H9 (cell line): ENCODE results near the gene RIMS1. TPM values are rescaled to one million over a fixed set of nuclear protein-coding genes. Genes with fewer than 3 reads are reported as not detected.
A peak's percentile ranks its signal among the peaks of the same experiment; 100 is the strongest.

Experiments
- DNase-seq: peaks from one replicate; pipeline ENCODE4 v3.0.0-alpha.2; 2017
- H2AFZ ChIP-seq: one replicate; pipeline ENCODE4 v1.6.1; 2013; ENCODE audit warnings: mild to moderate bottlenecking, low read length, control low read depth, moderate library complexity
- H2AK5ac ChIP-seq: 2 replicates; pipeline ENCODE4 v1.6.1; 2013; ENCODE audit warnings: low read length, control low read depth, mixed read lengths; ENCODE audit not compliant: insufficient read length
- H2BK120ac ChIP-seq: one replicate; pipeline ENCODE4 v1.6.1; 2013; ENCODE audit warnings: low read depth, mild to moderate bottlenecking, low read length, control low read depth, inconsistent platforms; ENCODE audit not compliant: poor library complexity, severe bottlenecking
- H2BK12ac ChIP-seq: 2 replicates; pipeline ENCODE4 v1.6.1; 2013; ENCODE audit warnings: low read length, control low read depth, mixed read lengths, low read depth; ENCODE audit not compliant: insufficient read length
- H2BK15ac ChIP-seq: 2 replicates; pipeline ENCODE4 v1.6.1; 2013; ENCODE audit warnings: low read depth, low read length, control low read depth
- H2BK20ac ChIP-seq: one replicate; pipeline ENCODE4 v1.6.1; 2013; ENCODE audit warnings: low read depth, mild to moderate bottlenecking, low read length, control low read depth, inconsistent platforms; ENCODE audit not compliant: poor library complexity, severe bottlenecking
- H2BK5ac ChIP-seq: 2 replicates; pipeline ENCODE4 v1.6.1; 2013; ENCODE audit warnings: low read length, control low read depth, mixed read lengths; ENCODE audit not compliant: insufficient read length
- H3K14ac ChIP-seq: 2 replicates; pipeline ENCODE4 v1.6.1; 2013; ENCODE audit warnings: low read length, control low read depth; ENCODE audit not compliant: insufficient read depth
- H3K18ac ChIP-seq: 2 replicates; pipeline ENCODE4 v1.6.1; 2013; ENCODE audit warnings: low read depth, mild to moderate bottlenecking, mixed read lengths, low read length, control low read depth; ENCODE audit not compliant: insufficient read length
- H3K23ac ChIP-seq: 2 replicates; pipeline ENCODE4 v1.6.1; 2013; ENCODE audit warnings: low read length, control low read depth, mixed read lengths, low read depth; ENCODE audit not compliant: insufficient read length
- H3K23me2 ChIP-seq: 2 replicates; pipeline ENCODE4 v1.6.1; 2013; ENCODE audit warnings: low read depth, mild to moderate bottlenecking, mixed read lengths, low read length, control low read depth; ENCODE audit not compliant: insufficient read length, poor library complexity, severe bottlenecking
- H3K27ac ChIP-seq: 2 replicates; pipeline ENCODE4 v1.5.1; 2013; ENCODE audit warnings: low read length, control low read depth, mixed read lengths, low read depth; ENCODE audit not compliant: insufficient read length
- H3K27me3 ChIP-seq: 2 replicates; pipeline ENCODE4 v1.6.1; 2013; ENCODE audit warnings: low read length, control low read depth, inconsistent platforms; ENCODE audit not compliant: insufficient read depth
- H3K4ac ChIP-seq: 2 replicates; pipeline ENCODE4 v1.6.1; 2013; ENCODE audit warnings: low read depth, mild to moderate bottlenecking, control low read depth, inconsistent platforms, low read length, moderate library complexity
- H3K4me1 ChIP-seq: 2 replicates; pipeline ENCODE4 v1.6.1; 2013; ENCODE audit warnings: low read length, control low read depth, inconsistent platforms; ENCODE audit not compliant: insufficient read depth
- H3K4me2 ChIP-seq: 2 replicates; pipeline ENCODE4 v1.6.1; 2013; ENCODE audit warnings: low read length, control low read depth, mixed read lengths; ENCODE audit not compliant: insufficient read length, insufficient read depth
- H3K56ac ChIP-seq: 2 replicates; pipeline ENCODE4 v1.6.1; 2013; ENCODE audit warnings: low read depth, mild to moderate bottlenecking, mixed read lengths, low read length, control low read depth; ENCODE audit not compliant: insufficient read length
- H3K79me1 ChIP-seq: 2 replicates; pipeline ENCODE4 v1.6.1; 2013; ENCODE audit warnings: low read depth, mild to moderate bottlenecking, moderate library complexity, low read length, control low read depth, inconsistent platforms; ENCODE audit not compliant: insufficient read depth, poor library complexity, severe bottlenecking
- H3K79me2 ChIP-seq: 2 replicates; pipeline ENCODE4 v1.6.1; 2013; ENCODE audit warnings: low read length, control low read depth, inconsistent platforms; ENCODE audit not compliant: insufficient read depth
- H3K9ac ChIP-seq: 2 replicates; pipeline ENCODE4 v1.6.1; 2013; ENCODE audit warnings: low read length, control low read depth, mixed read lengths; ENCODE audit not compliant: insufficient read length; ENCODE audit errors: extremely low read depth
- H3K9me3 ChIP-seq: one replicate; pipeline ENCODE4 v1.6.1; 2013; ENCODE audit warnings: low read depth, low read length, inconsistent platforms; ENCODE audit not compliant: control insufficient read depth
- H3T11ph ChIP-seq: one replicate; pipeline ENCODE4 v1.6.1; 2013; ENCODE audit warnings: mild to moderate bottlenecking, low read length, control low read depth, inconsistent platforms
- H4K20me1 ChIP-seq: one replicate; pipeline ENCODE4 v1.6.1; 2013; ENCODE audit not compliant: control insufficient read depth, insufficient read length, insufficient read depth
- H4K5ac ChIP-seq: 2 replicates; pipeline ENCODE4 v1.6.1; 2013; ENCODE audit warnings: low read depth, mild to moderate bottlenecking, mixed read lengths, low read length, control low read depth; ENCODE audit not compliant: insufficient read length
- H4K8ac ChIP-seq: replicated peaks from 2 replicates; pipeline ENCODE4 v1.6.1; 2013; ENCODE audit warnings: low read length, control low read depth, mixed read lengths, low read depth; ENCODE audit not compliant: insufficient read length
- H4K91ac ChIP-seq: 2 replicates; pipeline ENCODE4 v1.6.1; 2013; ENCODE audit warnings: low read depth, mild to moderate bottlenecking, moderate library complexity, mixed read lengths, low read length, control low read depth; ENCODE audit not compliant: insufficient read length
- H3K27ac Mint-ChIP-seq, 3 experiments: 2 replicates in 2 of 3; 3 replicates in 1 of 3; pipeline ENCODE4 v1.8.0; 2020 to 2021; ENCODE audit warnings: mixed read lengths in 3 of 3, mild to moderate bottlenecking in 1 of 3, moderate library complexity in 1 of 3
- H3K27me3 Mint-ChIP-seq: 2 replicates; pipeline ENCODE4 v1.8.0; 2021; ENCODE audit warnings: low read depth, mild to moderate bottlenecking, moderate library complexity, mixed read lengths
- H3K36me3 Mint-ChIP-seq, 3 experiments: 2 replicates in 2 of 3; 3 replicates in 1 of 3; pipeline ENCODE4 v1.8.0; 2020 to 2021; ENCODE audit warnings: low read depth in 3 of 3, mixed read lengths in 3 of 3; ENCODE audit not compliant: insufficient read depth in 1 of 3
- H3K4me1 Mint-ChIP-seq, 2 experiments: 2 replicates each; pipeline ENCODE4 v1.8.0; 2020; ENCODE audit warnings: mixed read lengths in 2 of 2
- H3K4me3 Mint-ChIP-seq, 2 experiments: 2 replicates in 1 of 2; 3 replicates in 1 of 2; pipeline ENCODE4 v1.8.0; 2020 to 2021; ENCODE audit warnings: mild to moderate bottlenecking in 2 of 2, mixed read lengths in 2 of 2, moderate library complexity in 1 of 2
- H3K9me3 Mint-ChIP-seq, 2 experiments: 2 replicates in 1 of 2; 3 replicates in 1 of 2; pipeline ENCODE4 v1.8.0; 2020; ENCODE audit warnings: mild to moderate bottlenecking in 2 of 2, mixed read lengths in 2 of 2, moderate library complexity in 1 of 2
- CTCF ChIP-seq: fragments of 200-600 bp; sonication (generic); conservative IDR thresholded peaks from 3 replicates; pipeline ENCODE4 v1.8.0; 2021; ENCODE audit warnings: antibody characterized with exemption, mild to moderate bottlenecking
- WGBS: extraction: QIAGEN DNeasy Blood & Tissue Kit; methylation state at CpG from one replicate; pipeline ENCODE4 v1.1.7; 2013; ENCODE audit warnings: missing lambda C conversion rate, low lambda C conversion rate, mixed read lengths; ENCODE audit not compliant: insufficient read length; ENCODE audit errors: extremely low coverage; 5-methylcytosine and 5-hydroxymethylcytosine counted together
- total RNA-seq: library from RNA; stranded (reverse); gene quantifications from 2 replicates; pipeline ENCODE4 v1.2.1, GENCODE V29; 2021

The RIMS1 gene
- total RNA-seq, 1 experiment from 2014 or later, result 0.83 TPM

DNA sequence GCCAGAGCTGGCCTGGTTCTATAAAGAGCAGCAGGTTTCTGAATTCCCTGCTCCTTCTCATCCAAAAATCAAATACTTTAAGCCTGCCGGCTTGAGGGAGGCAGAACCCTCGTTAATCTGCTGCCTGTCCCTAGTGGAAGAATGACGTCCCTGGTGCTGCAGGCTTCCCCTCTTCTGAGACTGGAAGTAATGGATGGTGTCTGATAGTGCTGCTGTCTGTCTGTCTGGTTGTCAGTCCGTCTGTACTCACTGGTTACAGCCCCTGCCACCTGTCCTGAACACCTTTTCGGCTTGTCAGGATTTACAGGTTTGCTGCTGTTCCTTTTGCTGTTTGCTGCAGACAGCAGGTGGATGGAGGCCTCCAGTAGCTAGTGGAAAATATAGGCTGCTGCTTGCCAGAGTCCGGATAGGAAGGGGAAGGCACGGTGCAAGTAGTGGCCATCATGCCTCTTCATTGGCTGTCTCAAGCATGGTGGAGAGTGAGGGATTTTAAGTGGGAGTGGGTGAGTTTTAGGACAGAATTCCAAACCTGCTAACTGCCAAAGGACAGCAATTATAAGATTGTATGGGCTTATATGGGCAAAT is 2.5 kb downstream of the RIMS1 start:
- no peak overlapping the region for H3K18ac ChIP-seq
- peaks cover 6% of the 10 kb centered on the region for H3K23me2 ChIP-seq
- H2AFZ ChIP-seq, result no peak overlapping the region
- H2BK120ac ChIP-seq, result no peak overlapping the region
- TF ChIP-seq CTCF, result no peak
- H3K9me3 Mint-ChIP-seq, result no peaks in the 10 kb centered on the region; a peak in 1 of 5 replicates
- WGBS, result no CpG with 5 or more reads among the region's 7 CpGs
- no peak overlapping the region for H2BK15ac ChIP-seq
- H3K27ac ChIP-seq, result no peak overlapping the region
- peaks cover 6 to 20% of the 10 kb centered on the region in 2 experiments for H3K4me1 Mint-ChIP-seq
- peaks cover 28% of the 10 kb centered on the region for H3K27me3 Mint-ChIP-seq
- H2BK12ac ChIP-seq, result no peak overlapping the region
- peaks cover 4% of the 10 kb centered on the region; the same call in 1 of the 2 replicates for H3K4me1 ChIP-seq
- H3K27ac Mint-ChIP-seq, result no peak overlapping the region
- H2BK5ac ChIP-seq, result no peak overlapping the region
- no peak overlapping the region for H3K14ac ChIP-seq
- H3K56ac ChIP-seq, result no peak overlapping the region
- no peak overlapping the region for H3K4me2 ChIP-seq
- H3K36me3 Mint-ChIP-seq, result no peaks in the 10 kb centered on the region
- no peaks in the 10 kb centered on the region for H3K27me3 ChIP-seq
- H4K20me1 ChIP-seq, result no peaks in the 10 kb centered on the region
- peak overlapping the region in 1 of 2 experiments; percentile 31; a peak in 1 of 5 replicates for H3K4me3 Mint-ChIP-seq
- H4K8ac ChIP-seq, result no peak overlapping the region
- no peaks in the 10 kb centered on the region for H3K79me2 ChIP-seq
- H3K23ac ChIP-seq, result no peak overlapping the region
- H3K9me3 ChIP-seq, result no peaks in the 10 kb centered on the region
- H3K79me1 ChIP-seq, result no peaks in the 10 kb centered on the region
- H2BK20ac ChIP-seq, result no peak overlapping the region
- H4K91ac ChIP-seq, result no peak overlapping the region
- H3K4ac ChIP-seq, result no peak overlapping the region
- no peak overlapping the region for H2AK5ac ChIP-seq
- DNase-seq, result no peak
- no peak overlapping the region for H3K9ac ChIP-seq
- no peak overlapping the region for H3T11ph ChIP-seq
- H4K5ac ChIP-seq, result no peak overlapping the region
